Endothelial cell of umbilical vein (primary cell): ENCODE data around the gene FAM120B. TPM values are rescaled to one million over a fixed set of nuclear protein-coding genes. Genes with fewer than 3 reads are reported as not detected.

Experiments used
- BruUV-seq: library from RNA; stranded (reverse); fragments of 400-500 nt; replicated peaks from 2 replicates; lab custom pipeline; 2021; lab: Mats Ljungman, UMichigan
- CTCF ChIA-PET: fragments of 300-600, 350-600 bp; sonication (Branson Sonifier 250); formaldehyde crosslinking; loops from one replicate; lab custom pipeline; 2021; ENCODE audit warnings: antibody characterized with exemption, inconsistent platforms; lab: Charles Lee
- POLR2A ChIA-PET: fragments of 300-600, 350-600 bp; sonication (Branson Sonifier 250); formaldehyde crosslinking; loops from one replicate; lab custom pipeline; 2021; ENCODE audit warnings: antibody characterized with exemption, inconsistent platforms; lab: Charles Lee
- DNase-seq: peaks from one replicate; pipeline ENCODE4 v3.0.0-alpha.2; 2011; ENCODE audit warnings: low read depth, low spot score
- FAIRE-seq: peaks from 2 replicates; lab custom pipeline; 2011; peaks lifted over from hg19 to GRCh38; lab: Jason Lieb, UNC
- H2AFZ ChIP-seq: 2 replicates; pipeline ENCODE4 v1.6.0; 2012; ENCODE audit warnings: low read depth, low read length, control low read depth, inconsistent platforms
- H3K27ac ChIP-seq: 2 replicates; pipeline ENCODE4 v1.5.1; 2011; ENCODE audit warnings: low read depth, mild to moderate bottlenecking, control low read depth, low read length, moderate library complexity; ENCODE audit not compliant: insufficient read depth
- H3K27me3 ChIP-seq, 2 experiments: 2 replicates each; pipeline versions ENCODE4 v1.6.0 to v1.6.1; 2011; ENCODE audit warnings: low read length in 2 of 2, mixed read lengths in 1 of 2; ENCODE audit not compliant: control insufficient read depth in 2 of 2, insufficient read depth in 2 of 2
- H3K36me3 ChIP-seq, 2 experiments: 2 replicates in 1 of 2; 3 replicates in 1 of 2; pipeline ENCODE4 v1.5.1; 2011; ENCODE audit warnings: low read length in 2 of 2, mild to moderate bottlenecking in 1 of 2, moderate library complexity in 1 of 2; ENCODE audit not compliant: control insufficient read depth in 2 of 2, insufficient read depth in 2 of 2; ENCODE audit errors: extremely low read depth in 1 of 2
- H3K4me1 ChIP-seq: 3 replicates; pipeline ENCODE4 v1.5.1; 2011; ENCODE audit warnings: mild to moderate bottlenecking, low read length; ENCODE audit not compliant: control insufficient read depth, insufficient read depth; ENCODE audit errors: extremely low read depth
- H3K4me2 ChIP-seq: 2 replicates; pipeline ENCODE4 v1.6.1; 2011; ENCODE audit warnings: low read length, control low read depth, mixed read lengths; ENCODE audit not compliant: insufficient read depth
- H3K4me3 ChIP-seq, 3 experiments: fragments of 200-600 bp in 1 of 3; sonication (generic), shearing (Covaris generic) in 1 of 3; replicated peaks in 1 of 3; 2 replicates each; pipeline ENCODE4 v1.5.1; 2011 to 2016; ENCODE audit warnings: control low read depth in 3 of 3, low read length in 3 of 3, mild to moderate bottlenecking in 2 of 3, inconsistent platforms in 1 of 3, low read depth in 1 of 3, moderate library complexity in 1 of 3; ENCODE audit not compliant: insufficient read depth in 1 of 3
- H3K79me2 ChIP-seq: 2 replicates; pipeline ENCODE4 v1.6.0; 2012; ENCODE audit warnings: low read length, inconsistent platforms; ENCODE audit not compliant: control insufficient read depth, insufficient read depth
- H3K9ac ChIP-seq: replicated peaks from 2 replicates; pipeline ENCODE3; 2011; ENCODE audit warnings: low read length, control low read depth; ENCODE audit not compliant: insufficient read depth; ENCODE audit errors: extremely low read depth
- H3K9me1 ChIP-seq: replicated peaks from 3 replicates; pipeline ENCODE4 v1.6.0; 2011; ENCODE audit warnings: mild to moderate bottlenecking, low read length; ENCODE audit not compliant: control insufficient read depth, insufficient read depth; ENCODE audit errors: extremely low read depth
- H3K9me3 ChIP-seq: replicated peaks from 2 replicates; pipeline ENCODE4 v1.5.1; 2012; ENCODE audit warnings: low read length, inconsistent platforms; ENCODE audit not compliant: control insufficient read depth, insufficient read depth
- H4K20me1 ChIP-seq: replicated peaks from 2 replicates; pipeline ENCODE3; 2011; ENCODE audit warnings: mild to moderate bottlenecking, low read length; ENCODE audit not compliant: control insufficient read depth, insufficient read depth; ENCODE audit errors: extremely low read depth
- EZH2 ChIP-seq: IDR thresholded peaks from 2 replicates; pipeline ENCODE4 v1.6.1; 2012; ENCODE audit warnings: borderline replicate concordance, low read depth, mild to moderate bottlenecking, moderate library complexity, low read length, inconsistent platforms; ENCODE audit not compliant: severe bottlenecking
- FOS ChIP-seq: IDR thresholded peaks from 2 replicates; pipeline ENCODE4 v1.6.1; 2011; ENCODE audit warnings: mild to moderate bottlenecking, low read length, moderate library complexity, borderline replicate concordance; ENCODE audit not compliant: insufficient read depth
- JUN ChIP-seq: IDR thresholded peaks from 2 replicates; pipeline ENCODE4 v1.6.1; 2011; ENCODE audit warnings: borderline replicate concordance, low read depth; ENCODE audit not compliant: insufficient read length, insufficient read depth
- MYC ChIP-seq: IDR thresholded peaks from one replicate; pipeline ENCODE4 v1.6.1; 2011; ENCODE audit warnings: mild to moderate bottlenecking, low read depth, low read length
- POLR2AphosphoS5 ChIP-seq: IDR thresholded peaks from 2 replicates; pipeline ENCODE4 v1.6.1; 2012; ENCODE audit warnings: low read depth, mild to moderate bottlenecking, control low read depth, low read length, moderate library complexity; ENCODE audit not compliant: insufficient read depth
- dilution Hi-C: fragments of 300-500 bp; cut with MboI; formaldehyde crosslinking; loops from one replicate; pipeline ENCODE4 v1.15.0; 2019; ENCODE audit warnings: low sequenced_read_pairs; ENCODE audit not compliant: extremely low pct_ligation_motif_present
- intact Hi-C: fragments of 100-400 bp; cut with micrococcal nuclease; formaldehyde crosslinking; loops from one replicate; pipeline ENCODE4 v1.10.0; 2022
- polyA plus RNA-seq, 4 experiments: library from polyadenylated mRNA; depleted of rRNA in 3 of 4; stranded (reverse) in 3 of 4; unstranded in 1 of 4; fragments of >200 nt; gene quantifications; 2 replicates each; pipeline versions ENCODE4 v1.2.1 to v1.2.3, GENCODE V29; 2011 to 2012; ENCODE audit warnings: missing spikeins in 1 of 4
- total RNA-seq: library from RNA; stranded (reverse); gene quantifications from 2 replicates; pipeline ENCODE4 v1.2.3, GENCODE V29; 2021
- TF ChIP-seq, protein P1 (sequence below): IDR thresholded peaks from 2 replicates; pipeline ENCODE4 v1.6.1; 2011; ENCODE audit not compliant: insufficient read depth, insufficient read length
- TF ChIP-seq, protein P2 (sequence below), 2 donors: IDR thresholded peaks; 1 replicate in 1 of 2; 2 replicates in 1 of 2; pipeline ENCODE4 v1.5.1; 2011; ENCODE audit warnings: low read length in 2 of 2, mild to moderate bottlenecking in 2 of 2, moderate library complexity in 2 of 2, control low read depth in 1 of 2, inconsistent platforms in 1 of 2, low read depth in 1 of 2; ENCODE audit not compliant: insufficient read depth in 1 of 2; ENCODE audit errors: extremely low read depth in 1 of 2

FAM120B gene
- total and polyA plus RNA-seq, 2 donors (not counting 3 experiments of a cell fraction or from before 2014, with no cell fraction given): 10.8 to 28.2 TPM

DNA sequence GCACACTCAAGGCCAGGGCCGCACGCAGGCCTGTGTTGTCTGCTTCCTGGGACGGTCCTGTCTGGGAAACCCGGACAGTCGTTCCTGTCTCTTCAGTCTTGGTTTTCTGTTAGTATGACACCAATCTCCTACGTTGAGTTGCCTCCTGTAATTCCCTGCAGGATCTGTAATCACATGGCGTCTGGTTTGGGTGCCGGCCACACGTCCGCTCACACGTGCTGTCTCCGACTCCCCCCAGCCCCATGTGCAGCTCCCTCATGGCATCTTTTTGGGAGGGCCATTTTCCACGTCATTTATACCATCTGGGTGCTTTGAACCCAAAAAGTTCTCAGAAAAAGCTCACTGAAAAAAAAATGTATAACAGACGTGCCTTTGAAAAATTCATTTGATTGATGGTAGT, 38.9 kb upstream of the FAM120B start:
- H3K4me1 ChIP-seq: no peaks in the 10 kb centered on the region
- no peaks in the 10 kb centered on the region for H3K79me2 ChIP-seq
- H3K9ac ChIP-seq: no peak overlapping the region
- H3K27ac ChIP-seq: no peak overlapping the region
- ChIA-PET POLR2A (no interaction called here), CTCF (interaction anchor here (2.1 kb wide), 1 partner anchor 436 kb away, joined by 7 read pairs; no protein-coding TSS in a partner anchor)
- no peak overlapping the region for H3K4me2 ChIP-seq
- intact Hi-C loops (no loop called here), dilution Hi-C loops (no loop called here)
- no peak overlapping the region for H3K4me3 ChIP-seq
- H3K27me3 ChIP-seq: no peaks in the 10 kb centered on the region
- H3K9me1 ChIP-seq: no peaks in the 10 kb centered on the region
- no peak for TF ChIP-seq EZH2
- no peak for TF ChIP-seq FOS
- TF ChIP-seq POLR2AphosphoS5: no peak
- no peak for TF ChIP-seq MYC
- BruUV-seq: no TSS peak
- no peak overlapping the region for H2AFZ ChIP-seq
- FAIRE-seq (no peak), DNase-seq (no peak)
- no peaks in the 10 kb centered on the region for H4K20me1 ChIP-seq
- H3K36me3 ChIP-seq: no peaks in the 10 kb centered on the region
- H3K9me3 ChIP-seq: no peaks in the 10 kb centered on the region

DNA sequence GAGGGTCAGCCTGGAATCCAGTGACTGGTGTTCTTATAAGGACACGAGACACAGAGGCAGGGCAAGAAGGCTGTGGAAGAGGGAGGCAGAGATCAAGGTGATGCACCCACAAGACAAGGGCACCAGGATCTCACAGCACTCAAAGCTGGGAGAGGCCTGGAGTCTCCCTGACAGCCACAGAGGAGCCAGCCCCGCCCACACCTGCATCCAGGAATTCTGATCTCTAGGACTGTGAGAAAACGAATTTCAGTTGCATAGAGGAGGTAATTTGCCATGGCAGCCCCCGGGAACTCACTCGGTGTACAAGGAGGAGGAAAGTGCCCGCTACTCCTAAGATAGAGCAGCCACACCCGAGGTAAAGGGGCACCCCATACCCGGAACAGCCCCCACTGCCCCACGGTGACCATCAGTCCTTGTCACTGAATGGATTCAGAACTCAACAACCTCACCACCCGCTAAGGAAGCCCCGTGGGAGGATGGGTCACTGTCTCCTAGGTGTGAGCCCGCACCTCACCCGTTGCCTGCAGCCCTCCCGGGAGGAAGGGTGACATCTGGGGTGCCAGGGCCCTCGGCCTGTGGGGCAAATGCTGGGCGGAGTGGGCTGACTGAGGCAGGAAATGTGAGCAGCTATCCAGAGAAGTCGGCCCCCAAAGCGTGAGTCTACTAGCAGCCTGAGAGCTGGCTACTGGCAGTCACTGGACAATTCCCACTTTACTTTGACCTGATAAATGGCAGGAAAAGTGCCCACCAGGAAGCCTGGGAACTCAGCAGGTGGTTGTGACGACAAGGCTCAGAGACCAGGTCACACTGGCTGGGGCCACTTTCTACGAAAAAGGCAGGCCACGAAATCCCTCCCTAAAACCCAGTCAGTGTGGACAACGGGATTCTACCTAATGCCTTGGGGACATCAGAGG, 38.1 kb upstream of the FAM120B start:
- dilution Hi-C loops: no loop called here
- no peak for TF ChIP-seq POLR2AphosphoS5
- TF ChIP-seq, protein P1, sequence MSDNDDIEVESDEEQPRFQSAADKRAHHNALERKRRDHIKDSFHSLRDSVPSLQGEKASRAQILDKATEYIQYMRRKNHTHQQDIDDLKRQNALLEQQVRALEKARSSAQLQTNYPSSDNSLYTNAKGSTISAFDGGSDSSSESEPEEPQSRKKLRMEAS: no peak
- TF ChIP-seq JUN: no peak
- TF ChIP-seq, protein P2, sequence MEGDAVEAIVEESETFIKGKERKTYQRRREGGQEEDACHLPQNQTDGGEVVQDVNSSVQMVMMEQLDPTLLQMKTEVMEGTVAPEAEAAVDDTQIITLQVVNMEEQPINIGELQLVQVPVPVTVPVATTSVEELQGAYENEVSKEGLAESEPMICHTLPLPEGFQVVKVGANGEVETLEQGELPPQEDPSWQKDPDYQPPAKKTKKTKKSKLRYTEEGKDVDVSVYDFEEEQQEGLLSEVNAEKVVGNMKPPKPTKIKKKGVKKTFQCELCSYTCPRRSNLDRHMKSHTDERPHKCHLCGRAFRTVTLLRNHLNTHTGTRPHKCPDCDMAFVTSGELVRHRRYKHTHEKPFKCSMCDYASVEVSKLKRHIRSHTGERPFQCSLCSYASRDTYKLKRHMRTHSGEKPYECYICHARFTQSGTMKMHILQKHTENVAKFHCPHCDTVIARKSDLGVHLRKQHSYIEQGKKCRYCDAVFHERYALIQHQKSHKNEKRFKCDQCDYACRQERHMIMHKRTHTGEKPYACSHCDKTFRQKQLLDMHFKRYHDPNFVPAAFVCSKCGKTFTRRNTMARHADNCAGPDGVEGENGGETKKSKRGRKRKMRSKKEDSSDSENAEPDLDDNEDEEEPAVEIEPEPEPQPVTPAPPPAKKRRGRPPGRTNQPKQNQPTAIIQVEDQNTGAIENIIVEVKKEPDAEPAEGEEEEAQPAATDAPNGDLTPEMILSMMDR (IDR thresholded peaks at IDR 0.05; ENCODE audit: extremely low read depth in 1 of 2, insufficient read depth in 1 of 2, low read depth in 1 of 2, low read length in 2 of 2): no peak
- Histone ChIP-seq H3K79me2 (no peaks in the 10 kb centered on the region), H2AFZ (no peak overlapping the region), H3K27me3 (no peaks in the 10 kb centered on the region), H3K4me2 (no peak overlapping the region), H3K4me3 (no peak overlapping the region), H3K4me1 (no peaks in the 10 kb centered on the region), H4K20me1 (no peaks in the 10 kb centered on the region), H3K36me3 (no peaks in the 10 kb centered on the region), H3K9me1 (no peaks in the 10 kb centered on the region), H3K9me3 (no peaks in the 10 kb centered on the region), H3K9ac (no peak overlapping the region), H3K27ac (no peak overlapping the region)
- ChIA-PET POLR2A (no interaction called here), CTCF (interaction anchor here (2.1 kb wide), 1 partner anchor 437 kb away, joined by 7 read pairs; no protein-coding TSS in a partner anchor)
- FAIRE-seq (no peak), DNase-seq (no peak)
- BruUV-seq: no TSS peak
- intact Hi-C loops: no loop called here
